Tibial artery (tissue), 4 donors: Measurements from ENCODE around the gene CLEC4F.

Experiments
- DNase-seq, 2 donors: peaks; one replicate each; pipeline ENCODE4 v3.0.0-alpha.2; 2019
- H3K27ac ChIP-seq, 2 donors: fragments of 200-600 bp; sonication (generic) in 1 of 2; 1 replicate in 1 of 2; 2 replicates in 1 of 2; pipeline ENCODE4 v1.5.1; 2018 to 2019; ENCODE audit warnings: mild to moderate bottlenecking in 1 of 2
- H3K27me3 ChIP-seq, 2 donors: fragments of 200-600 bp; sonication (generic) in 1 of 2; one replicate each; pipeline versions ENCODE4 v1.5.1 to v1.6.0; 2016 to 2019
- H3K36me3 ChIP-seq, 3 donors: fragments of 200-600 bp; sonication (generic) in 2 of 3; one replicate each; pipeline ENCODE4 v1.5.1; 2016 to 2019; ENCODE audit warnings: mild to moderate bottlenecking in 2 of 3
- H3K4me1 ChIP-seq, 4 donors: fragments of 200-600 bp; sonication (generic) in 2 of 4; 1 replicate in 3 of 4; 2 replicates in 1 of 4; pipeline ENCODE4 v1.5.1; 2016 to 2019
- H3K4me3 ChIP-seq, 2 donors: fragments of 200-600 bp; sonication (generic) in 1 of 2; 1 replicate in 1 of 2; 2 replicates in 1 of 2; pipeline ENCODE4 v1.5.1; 2018 to 2019; ENCODE audit warnings: mild to moderate bottlenecking in 2 of 2
- H3K9me3 ChIP-seq, 3 donors: fragments of 200-600 bp; sonication (generic) in 1 of 3; one replicate each; pipeline ENCODE4 v1.5.1; 2016 to 2019
- CTCF ChIP-seq, 2 experiments: fragments of 200-600 bp in 1 of 2; fragments of 450-650 bp in 1 of 2; IDR thresholded peaks; one replicate each; pipeline ENCODE4 v1.5.1; 2017 to 2019; ENCODE audit warnings: antibody characterized with exemption in 2 of 2, mild to moderate bottlenecking in 1 of 2, moderate library complexity in 1 of 2
- intact Hi-C: fragments of 100-400 bp; cut with DNase I; formaldehyde crosslinking; loops from one replicate; pipeline ENCODE4 v1.15.0; 2023; ENCODE audit warnings: low total_unique reads

Gene CLEC4F

GRCh38 chr2:70808983-70809958 is 11.1 kb downstream of the CLEC4F start:
- H3K4me3 ChIP-seq, result no peak overlapping the region
- no peak overlapping the region for H3K27ac ChIP-seq
- peaks cover 0 to 4% (median 0%) of the 10 kb centered on the region in 3 donors for H3K9me3 ChIP-seq
- H3K27me3 ChIP-seq, result no peaks in the 10 kb centered on the region
- TF ChIP-seq CTCF (IDR thresholded peaks at IDR 0.05), result no peak
- H3K36me3 ChIP-seq, result no peaks in the 10 kb centered on the region
- intact Hi-C loops, result no loop called here
- DNase-seq, result no peak
- no peaks in the 10 kb centered on the region for H3K4me1 ChIP-seq

GRCh38 chr2:70807828-70808118 is 12.6 kb downstream of the CLEC4F start:
- TF ChIP-seq CTCF (IDR thresholded peaks at IDR 0.05), result no peak
- intact Hi-C loops, result no loop called here
- Histone ChIP-seq H3K4me3 (no peak overlapping the region), H3K9me3 (peaks cover 0 to 4% (median 0%) of the 10 kb centered on the region in 3 donors), H3K4me1 (no peaks in the 10 kb centered on the region), H3K27me3 (no peaks in the 10 kb centered on the region), H3K36me3 (no peaks in the 10 kb centered on the region), H3K27ac (no peak overlapping the region)
- DNase-seq, result no peak

DNA sequence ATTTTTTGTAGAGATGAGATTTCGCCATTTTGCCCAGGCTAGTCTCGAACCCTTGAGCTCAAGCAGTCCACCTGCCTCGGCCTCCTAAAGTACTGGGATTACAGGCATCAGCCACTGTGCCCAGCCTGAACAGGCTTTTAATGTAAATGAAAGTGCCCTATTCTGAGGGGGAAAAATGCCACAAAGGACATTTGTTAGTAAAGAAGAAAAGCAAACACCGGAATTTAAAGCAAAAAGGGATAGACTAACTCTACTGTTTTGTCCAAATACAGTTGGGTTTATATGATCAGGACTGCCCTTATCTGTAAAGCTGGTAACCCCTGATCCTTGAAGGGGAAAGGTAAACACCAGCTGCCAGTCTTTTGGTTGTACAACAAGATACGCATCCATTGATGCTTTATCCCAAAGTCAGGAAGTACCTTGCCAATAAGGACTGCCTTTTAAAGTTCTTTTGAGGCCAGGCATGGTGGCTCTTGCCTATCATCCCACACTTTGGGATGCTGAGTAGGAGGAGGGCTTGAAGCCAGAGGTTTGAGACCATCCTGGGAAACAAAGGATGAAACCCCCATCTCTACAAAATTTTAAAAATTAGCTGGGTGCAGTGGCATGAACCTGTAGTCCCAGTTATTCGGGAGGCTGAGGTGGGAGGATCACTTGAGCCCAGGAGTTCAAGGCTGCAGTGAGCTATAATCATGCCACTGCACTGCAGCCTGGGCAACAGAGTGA is 13.1 kb downstream of the CLEC4F start:
- H3K4me3 ChIP-seq, result no peak overlapping the region
- peaks cover 0 to 4% (median 0%) of the 10 kb centered on the region in 3 donors for H3K9me3 ChIP-seq
- TF ChIP-seq CTCF (IDR thresholded peaks at IDR 0.05), result no peak
- no peak for DNase-seq
- H3K36me3 ChIP-seq, result no peaks in the 10 kb centered on the region
- H3K27ac ChIP-seq, result no peak overlapping the region
- no peaks in the 10 kb centered on the region for H3K4me1 ChIP-seq
- H3K27me3 ChIP-seq, result no peaks in the 10 kb centered on the region
- intact Hi-C loops, result no loop called here

GRCh38 chr2:70806620-70807019 is 13.8 kb downstream of the CLEC4F start:
- no peak for TF ChIP-seq CTCF (IDR thresholded peaks at IDR 0.05)
- no peak for DNase-seq
- Histone ChIP-seq H3K27ac (no peak overlapping the region), H3K4me3 (no peak overlapping the region), H3K36me3 (no peaks in the 10 kb centered on the region), H3K4me1 (no peaks in the 10 kb centered on the region), H3K27me3 (no peaks in the 10 kb centered on the region), H3K9me3 (peaks cover 0 to 4% (median 0%) of the 10 kb centered on the region in 3 donors)
- intact Hi-C loops, result no loop called here

- no peak overlapping the region for H3K4me3 ChIP-seq
- H3K36me3 ChIP-seq, result no peaks in the 10 kb centered on the region
- H3K9me3 ChIP-seq, result peaks cover 0 to 4% (median 0%) of the 10 kb centered on the region in 3 donors
- no peaks in the 10 kb centered on the region for H3K27me3 ChIP-seq
- TF ChIP-seq CTCF (IDR thresholded peaks at IDR 0.05), result no peak
- H3K4me1 ChIP-seq, result no peaks in the 10 kb centered on the region
- intact Hi-C loops, result no loop called here
- DNase-seq, result no peak
- no peak overlapping the region for H3K27ac ChIP-seq
These were observed 14.4 kb downstream of the CLEC4F start for GRCh38 chr2:70806013-70806412.
